Lower leg skin (tissue), 3 donors: ENCODE measurements around the gene HIPK2.

Experiments used
- CTCF ChIP-seq, 3 donors: fragments of 450-650 bp; IDR thresholded peaks; one replicate each; pipeline ENCODE4 v1.5.1; 2016; ENCODE audit warnings: antibody characterized with exemption in 3 of 3, mild to moderate bottlenecking in 3 of 3, moderate library complexity in 2 of 3
- POLR2A ChIP-seq, 2 donors: fragments of 450-650 bp; IDR thresholded peaks; one replicate each; pipeline ENCODE4 v1.6.1; 2016 to 2017; ENCODE audit warnings: antibody characterized with exemption in 2 of 2, mild to moderate bottlenecking in 1 of 2, moderate library complexity in 1 of 2

GRCh38 chr7:139522830-139523198, 255.0 kb downstream of the HIPK2 start:
- no peak for TF ChIP-seq CTCF (IDR thresholded peaks at IDR 0.05)
- TF ChIP-seq POLR2A (IDR thresholded peaks at IDR 0.05) = no peak
